IPS-11a (cell line): ENCODE measurements around the gene SSTR5.
"Not testable (repeated sequence)": the region's sequence is repeated elsewhere in the genome, so short reads cannot be mapped to it uniquely, and the experiment has no call there.

Experiments used
- H3K4me3 ChIP-seq: one replicate; pipeline ENCODE4 v1.5.1; 2013; ENCODE audit warnings: low read depth, low read length, control low read depth

SSTR5 gene

DNA sequence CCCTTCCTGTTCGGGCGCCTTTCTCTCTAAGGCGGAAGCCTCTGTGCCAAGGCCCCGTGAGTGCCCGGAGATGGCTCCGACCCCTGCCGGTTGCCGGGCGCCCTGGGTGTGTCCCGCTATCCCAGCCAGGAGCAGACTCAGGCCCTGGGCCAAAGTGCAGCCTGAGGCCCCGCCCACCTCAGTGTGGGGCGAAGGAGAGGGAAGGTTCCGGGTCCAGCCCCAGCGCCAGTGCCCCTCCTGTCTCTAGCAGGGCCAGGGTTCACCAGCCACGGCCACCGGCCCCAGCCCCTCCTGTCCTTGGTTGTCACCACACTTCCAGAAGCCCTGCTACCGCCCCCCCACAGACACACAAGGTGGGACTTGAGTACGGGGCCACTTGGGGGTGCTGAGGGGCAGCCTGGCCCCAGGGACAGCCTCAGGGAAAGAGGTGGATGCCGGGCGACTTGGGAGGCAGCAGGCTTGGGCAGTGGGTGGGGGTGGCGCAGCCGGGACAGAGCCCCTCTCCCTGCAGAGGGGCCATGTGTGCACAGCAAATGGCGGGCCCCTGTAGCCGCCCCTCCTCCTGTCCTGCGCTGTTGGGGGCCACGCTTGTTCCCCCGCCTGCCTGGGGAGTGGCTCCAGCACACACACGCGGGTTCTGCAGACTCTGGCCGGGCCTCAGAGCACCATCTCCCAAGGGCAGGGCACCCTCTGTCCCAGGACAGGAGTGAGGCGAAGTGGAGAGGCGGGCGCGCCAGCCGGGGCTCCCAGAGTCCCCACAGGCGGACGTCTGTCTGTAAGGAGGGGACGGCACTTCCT lies 17.5 kb downstream of the SSTR5 start:
- H3K4me3 ChIP-seq: no peak overlapping the region

DNA sequence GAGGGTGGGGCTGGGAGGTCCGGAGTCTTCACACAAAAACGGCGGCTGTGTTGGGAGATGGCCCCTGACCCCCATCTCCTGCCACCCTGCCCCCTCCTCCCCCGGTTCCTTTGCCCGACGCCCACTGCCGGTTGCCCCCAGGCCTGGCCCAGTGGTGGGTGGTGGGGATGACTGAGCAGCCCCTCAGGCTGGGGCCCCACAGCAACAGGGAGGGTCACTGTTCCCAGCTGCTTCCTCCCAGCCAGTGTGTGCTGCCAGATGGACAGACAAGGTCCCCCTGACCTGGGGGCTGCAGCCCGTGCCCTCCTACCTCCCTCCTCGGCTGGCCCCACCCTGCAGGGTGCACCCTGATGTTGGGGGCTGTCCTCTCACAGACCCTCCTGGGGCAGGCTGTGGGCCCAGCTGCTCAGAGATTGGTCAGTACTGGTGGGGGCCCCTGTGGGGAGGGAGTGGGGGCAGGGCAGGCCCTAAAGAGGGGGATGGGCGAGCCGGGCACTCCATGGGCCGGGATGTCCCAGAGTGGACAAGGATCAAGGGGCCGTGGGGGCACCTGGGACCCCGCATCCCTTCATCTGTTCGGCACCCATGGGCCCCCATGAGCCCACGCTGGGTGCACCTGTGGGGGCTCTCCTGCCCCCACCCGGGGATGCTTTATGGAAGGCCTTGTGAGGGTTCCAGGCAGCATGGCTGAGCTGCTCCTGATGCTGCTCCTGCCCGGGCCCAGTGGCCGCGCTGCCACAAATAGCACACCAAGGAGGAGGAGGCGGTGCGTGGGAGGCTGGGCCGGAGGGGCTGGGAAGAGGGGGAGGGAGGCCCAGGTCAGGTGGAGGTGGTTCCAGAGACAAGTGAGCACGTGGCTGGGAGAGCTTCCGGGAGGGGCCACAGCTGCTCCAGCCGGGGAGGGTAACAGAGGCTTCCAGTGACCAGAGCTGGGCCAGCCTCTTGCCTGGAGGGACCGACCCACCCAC lies 18.4 kb downstream of the SSTR5 start:
- no peak overlapping the region for H3K4me3 ChIP-seq

DNA sequence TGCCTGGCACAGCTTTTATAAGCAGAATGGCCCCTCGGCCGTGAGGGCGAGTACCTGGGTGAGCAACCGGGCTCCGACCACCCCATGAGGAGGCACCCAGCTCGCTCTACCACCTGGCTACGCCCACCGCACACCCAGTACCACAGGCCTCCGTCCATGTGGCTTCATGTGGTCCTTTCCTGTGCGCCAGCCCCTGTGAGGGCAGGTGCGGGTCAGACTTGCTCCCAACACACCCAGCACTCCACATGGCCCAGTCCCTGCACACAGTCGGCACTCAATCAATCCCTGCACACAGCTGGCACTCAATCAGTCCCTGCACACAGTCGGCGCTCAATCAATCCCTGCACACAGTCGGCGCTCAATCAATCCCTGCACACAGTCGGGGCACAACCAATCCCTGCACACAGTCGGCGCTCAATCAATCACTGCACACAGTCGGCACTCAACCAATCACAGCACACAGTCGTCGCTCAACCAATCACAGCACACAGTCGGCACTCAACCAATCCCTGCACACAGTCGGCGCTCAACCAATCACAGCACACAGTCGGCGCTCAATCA lies 19.5 kb downstream of the SSTR5 start:
- no peak overlapping the region for H3K4me3 ChIP-seq

DNA sequence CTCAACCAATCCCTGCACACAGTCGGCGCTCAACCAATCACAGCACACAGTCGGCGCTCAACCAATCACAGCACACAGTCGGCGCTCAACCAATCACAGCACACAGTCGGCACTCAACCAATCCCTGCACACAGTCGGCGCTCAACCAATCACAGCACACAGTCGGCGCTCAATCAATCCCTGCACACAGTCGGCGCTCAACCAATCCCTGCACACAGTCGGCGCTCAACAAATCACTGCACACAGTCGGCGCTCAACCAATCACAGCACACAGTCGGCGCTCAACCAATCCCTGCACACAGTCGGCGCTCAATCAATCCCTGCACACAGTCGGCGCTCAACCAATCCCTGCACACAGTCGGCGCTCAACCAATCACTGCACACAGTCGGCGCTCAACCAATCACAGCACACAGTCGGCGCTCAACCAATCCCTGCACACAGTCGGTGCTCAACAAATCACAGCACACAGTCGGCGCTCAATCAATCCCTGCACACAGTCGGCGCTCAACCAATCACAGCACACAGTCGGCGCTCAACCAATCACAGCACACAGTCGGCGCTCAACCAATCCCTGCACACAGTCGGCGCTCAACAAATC lies 20.2 kb downstream of the SSTR5 start:
- H3K4me3 ChIP-seq: not testable (repeated sequence)

DNA sequence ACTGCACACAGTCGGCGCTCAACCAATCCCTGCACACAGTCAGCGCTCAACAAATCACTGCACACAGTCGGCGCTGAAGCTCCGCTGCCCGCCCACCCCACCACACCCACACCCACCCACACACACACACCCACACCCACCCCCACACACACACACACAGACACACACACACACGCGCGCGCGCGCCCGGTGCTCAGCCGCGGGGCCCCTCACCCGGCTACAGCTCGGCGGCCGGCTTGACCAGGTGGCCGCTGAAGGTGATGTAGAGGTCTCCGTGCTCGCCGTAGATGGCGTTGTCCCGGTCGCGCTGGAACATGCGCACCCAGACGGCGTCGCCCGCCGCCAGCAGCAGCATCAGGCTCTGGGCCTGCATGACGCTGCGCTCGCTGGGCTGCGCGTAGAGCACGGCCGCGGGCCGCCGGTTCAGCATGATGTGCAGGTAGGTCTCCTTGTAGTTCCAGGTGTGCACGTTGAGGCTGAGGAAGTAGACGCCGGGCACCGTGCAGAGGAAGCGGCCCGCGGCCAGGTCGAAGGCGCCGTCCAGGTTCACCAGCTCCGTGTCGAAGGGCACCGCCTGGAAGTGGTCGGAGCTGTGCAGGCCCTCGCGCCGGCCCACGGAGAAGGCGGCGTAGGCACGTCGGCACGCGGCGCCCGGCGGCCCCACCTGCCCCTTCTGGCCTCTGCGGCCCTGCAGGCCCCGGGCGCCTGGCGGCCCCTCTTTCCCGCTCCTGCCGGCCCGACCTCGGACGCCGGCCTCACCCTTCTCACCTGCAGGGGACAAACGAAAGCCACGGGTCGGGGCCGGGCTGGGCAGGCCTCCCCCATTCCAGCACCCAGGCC lies 21.0 kb downstream of the SSTR5 start:
- no peak overlapping the region for H3K4me3 ChIP-seq

DNA sequence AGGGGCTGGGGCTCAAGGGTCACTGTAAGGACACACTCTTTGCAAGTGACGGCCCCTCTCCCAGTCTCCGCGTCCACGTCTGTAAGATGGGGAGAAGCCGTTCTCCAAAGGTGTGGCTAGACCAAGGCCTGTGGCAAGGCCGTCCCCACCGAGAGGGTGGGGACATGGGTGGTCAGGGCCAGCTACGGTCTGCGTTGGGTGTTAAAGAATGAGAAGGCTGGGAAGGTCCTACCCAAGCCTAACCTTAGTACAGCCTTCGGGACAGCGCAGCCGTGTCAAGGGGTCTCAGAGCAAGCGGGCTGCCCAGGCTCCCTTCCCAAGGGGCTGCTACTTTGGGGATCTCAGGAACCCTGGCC lies 21.6 kb downstream of the SSTR5 start:
- no peak overlapping the region for H3K4me3 ChIP-seq

DNA sequence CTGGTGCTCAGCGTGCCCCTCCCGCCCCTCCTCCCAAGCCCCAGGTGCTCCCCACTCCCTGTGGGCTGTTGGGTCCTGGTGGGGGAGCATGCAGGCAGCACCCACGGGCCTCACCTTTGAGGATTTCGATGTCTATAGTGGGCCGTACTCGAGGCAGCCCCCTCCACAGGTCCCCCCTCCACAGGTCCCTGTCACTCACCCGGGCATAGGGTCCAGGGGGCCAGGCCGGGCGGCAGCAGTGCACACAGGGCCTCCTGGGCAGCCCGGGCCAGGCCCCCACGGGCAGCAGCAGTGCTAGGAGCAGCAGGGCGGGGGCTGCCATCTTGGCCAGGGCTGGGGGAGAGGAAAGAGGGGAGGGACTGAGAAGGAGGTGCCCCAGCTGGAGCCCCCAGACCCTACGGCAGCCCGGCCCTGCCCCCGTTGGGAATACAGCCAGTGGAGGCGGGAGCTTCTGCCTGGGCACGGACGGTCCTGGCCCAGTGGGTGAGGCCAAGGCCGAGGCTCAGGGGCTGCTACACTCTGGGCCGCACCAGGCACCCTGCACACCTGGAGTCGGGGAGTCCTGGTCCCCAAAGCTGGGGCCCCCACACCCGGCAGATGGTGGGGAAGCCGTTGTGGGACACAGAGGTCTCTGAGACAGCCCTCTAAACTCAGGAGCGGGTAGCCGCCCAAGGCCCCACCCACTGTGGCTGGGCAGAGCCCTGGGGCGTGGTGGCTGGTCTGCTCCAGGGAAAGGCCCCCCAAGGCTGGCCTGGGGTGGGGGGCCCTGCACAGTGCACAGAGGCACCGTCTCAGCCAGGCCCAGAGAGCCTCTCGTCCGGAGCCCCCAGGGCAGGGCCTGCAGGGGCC lies 22.3 kb downstream of the SSTR5 start:
- no peak overlapping the region for H3K4me3 ChIP-seq

DNA sequence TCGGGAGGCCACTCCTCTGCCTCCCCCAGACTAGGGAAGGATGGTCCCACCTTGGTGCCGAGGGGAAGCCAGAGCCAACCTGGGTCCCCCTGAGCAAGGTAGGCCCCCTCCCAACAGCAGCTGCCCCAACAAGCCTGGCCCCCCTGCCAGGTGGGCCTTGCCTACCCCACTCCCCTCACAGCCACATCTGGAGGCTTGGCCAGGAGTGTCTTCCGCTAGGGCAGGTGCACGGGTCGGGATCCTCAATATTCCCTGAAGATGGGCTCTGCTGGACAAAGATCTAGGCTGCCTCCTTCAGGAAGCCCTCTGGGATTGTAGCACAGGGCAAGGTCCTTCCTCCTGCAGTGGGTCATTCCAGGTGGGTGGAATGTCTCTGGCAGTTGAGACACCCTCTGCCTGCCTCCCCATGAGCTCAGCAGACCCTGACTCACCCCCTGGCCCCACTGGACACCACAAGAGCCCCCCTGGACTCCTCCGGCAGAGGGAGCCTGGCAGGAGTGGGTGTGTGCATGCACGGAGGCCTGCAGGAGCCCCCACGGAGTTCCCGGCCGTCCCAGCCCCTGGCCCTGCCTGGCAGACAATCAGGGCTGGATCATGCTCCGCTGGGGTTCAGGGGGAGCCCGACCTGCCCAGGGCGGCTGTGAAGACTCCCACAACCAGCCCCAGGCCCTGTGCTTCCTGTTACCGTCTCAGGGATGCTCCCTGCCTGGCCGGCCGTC lies 23.1 kb downstream of the SSTR5 start:
- H3K4me3 ChIP-seq: no peak overlapping the region

DNA sequence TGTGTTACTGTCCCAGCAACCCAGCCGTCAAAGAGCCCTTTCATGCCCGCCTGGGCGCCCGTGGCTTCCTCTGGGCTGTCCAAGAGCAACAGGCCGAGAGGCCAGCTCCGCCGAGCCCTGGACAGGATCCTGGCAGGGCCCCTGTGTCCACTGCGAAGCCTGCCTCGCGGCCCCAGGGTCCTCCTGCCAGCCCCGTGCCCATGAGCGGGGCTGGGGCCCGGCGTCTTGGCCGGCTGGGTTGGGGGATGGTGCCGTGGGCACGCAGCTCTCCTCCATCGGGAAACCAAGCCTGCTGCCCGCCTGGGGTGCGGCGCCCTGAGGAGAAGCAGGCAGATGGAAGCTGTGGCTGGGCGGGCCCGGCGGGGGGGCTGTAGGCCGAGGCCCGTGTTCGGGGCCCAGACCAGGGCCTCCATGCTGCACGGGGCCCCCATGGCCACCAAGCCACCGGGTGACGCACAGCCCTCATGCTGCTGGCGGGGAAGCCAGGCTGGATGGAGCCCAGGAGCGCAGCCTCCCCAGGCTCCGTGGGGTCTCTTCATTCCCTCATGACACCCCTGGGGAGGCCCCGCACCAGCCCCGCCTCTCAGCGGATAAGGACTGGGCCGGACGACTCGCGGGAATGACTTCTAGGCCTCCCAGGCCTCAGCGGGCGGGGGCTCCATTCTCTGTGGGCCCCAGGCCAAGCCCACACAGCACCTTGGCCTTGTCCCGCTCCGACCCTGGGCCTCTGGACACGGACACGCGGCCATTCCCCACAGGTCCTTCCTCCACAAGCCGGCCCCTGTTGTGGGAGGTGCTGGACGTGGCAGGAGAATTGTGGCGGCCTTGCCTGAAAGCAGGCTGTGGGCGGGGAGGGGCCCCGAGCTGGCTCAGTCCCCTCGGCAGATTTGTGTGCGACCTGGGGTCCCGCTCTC lies 23.9 kb downstream of the SSTR5 start, which contains the start of gene C1QTNF8:
TSS of gene C1QTNF8 (minus strand) at position 76 of the 914 bp plus-strand sequence. CDS start 1,322 bp downstream, outside the sequence.
- H3K4me3 ChIP-seq: no peak within 1 kb of the TSS

DNA sequence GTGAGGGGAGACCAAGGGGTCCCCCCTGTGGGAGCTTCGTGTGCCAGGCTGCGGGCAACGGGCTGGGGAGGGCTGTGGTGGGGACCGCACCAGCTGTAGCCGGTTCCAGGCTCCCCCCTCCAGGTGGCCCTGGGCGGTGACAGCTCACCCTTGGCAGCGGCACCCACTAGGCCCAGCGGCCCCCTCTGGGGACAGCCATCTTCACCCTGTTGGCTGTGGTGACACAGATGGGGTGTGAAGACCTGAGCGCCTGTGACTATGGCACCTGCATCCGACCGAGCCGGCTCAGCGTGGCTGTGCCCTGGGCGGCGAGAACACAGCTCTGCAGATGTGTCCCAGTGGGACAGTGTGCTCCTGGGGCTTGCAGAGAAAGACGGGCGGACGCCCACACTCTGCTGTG lies 24.6 kb downstream of the SSTR5 start:
- H3K4me3 ChIP-seq: no peak overlapping the region

DNA sequence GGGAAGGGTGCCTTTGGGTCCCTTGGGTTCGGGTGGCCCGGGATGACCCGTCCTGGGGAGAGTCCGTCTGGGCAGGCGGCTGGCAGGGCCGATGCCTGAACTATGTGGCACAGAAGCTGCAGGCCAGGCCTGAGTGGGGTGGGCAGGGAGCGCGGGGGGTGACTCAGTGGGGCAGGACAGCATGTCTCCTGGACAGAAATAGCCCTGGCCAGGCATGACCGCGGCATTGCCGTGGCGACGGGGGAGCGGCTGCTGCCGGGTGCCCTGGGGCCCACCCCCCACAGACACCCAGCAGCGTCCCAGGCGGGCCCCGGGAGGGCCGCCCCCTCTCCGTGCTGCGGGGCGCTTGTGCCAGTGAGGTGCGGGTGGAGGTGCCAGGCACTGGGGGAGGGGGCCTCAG lies 25.3 kb downstream of the SSTR5 start:
- H3K4me3 ChIP-seq: no peak overlapping the region

DNA sequence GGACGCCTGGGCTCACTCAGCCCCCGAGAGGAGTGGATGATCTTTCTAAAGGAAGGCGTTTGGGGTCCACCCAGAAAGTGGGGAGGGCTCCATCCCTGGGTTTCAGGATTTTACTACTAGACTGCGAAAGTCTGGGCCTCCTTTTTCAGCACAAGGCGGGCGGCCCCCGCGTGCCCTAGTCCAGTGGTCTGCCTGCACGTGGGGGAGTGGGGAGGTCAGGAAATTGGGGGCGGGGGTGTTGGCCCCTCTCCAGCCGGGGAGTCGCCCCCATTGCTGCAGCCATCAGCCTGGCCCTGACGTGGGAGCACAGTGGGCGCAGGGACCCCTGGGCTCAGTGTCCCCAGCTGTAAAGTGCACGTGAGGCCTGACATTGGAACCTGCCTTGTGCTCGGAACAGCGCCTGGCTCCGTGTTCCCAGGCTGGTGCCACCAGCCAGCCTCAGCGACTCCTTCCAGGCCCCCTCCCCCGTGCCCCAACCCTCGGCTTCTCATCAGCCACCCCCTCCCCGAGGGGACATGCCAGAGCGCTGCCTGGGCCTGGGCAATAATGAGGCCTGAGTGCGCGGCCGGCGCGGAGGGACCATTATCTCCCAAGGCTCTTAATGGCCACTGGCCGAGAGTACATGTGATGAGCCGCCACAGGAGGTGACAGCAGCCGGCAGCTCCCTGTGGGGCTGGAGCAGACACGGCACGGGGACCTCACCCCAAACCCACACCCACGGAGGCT lies 25.9 kb downstream of the SSTR5 start:
- H3K4me3 ChIP-seq: no peak overlapping the region

DNA sequence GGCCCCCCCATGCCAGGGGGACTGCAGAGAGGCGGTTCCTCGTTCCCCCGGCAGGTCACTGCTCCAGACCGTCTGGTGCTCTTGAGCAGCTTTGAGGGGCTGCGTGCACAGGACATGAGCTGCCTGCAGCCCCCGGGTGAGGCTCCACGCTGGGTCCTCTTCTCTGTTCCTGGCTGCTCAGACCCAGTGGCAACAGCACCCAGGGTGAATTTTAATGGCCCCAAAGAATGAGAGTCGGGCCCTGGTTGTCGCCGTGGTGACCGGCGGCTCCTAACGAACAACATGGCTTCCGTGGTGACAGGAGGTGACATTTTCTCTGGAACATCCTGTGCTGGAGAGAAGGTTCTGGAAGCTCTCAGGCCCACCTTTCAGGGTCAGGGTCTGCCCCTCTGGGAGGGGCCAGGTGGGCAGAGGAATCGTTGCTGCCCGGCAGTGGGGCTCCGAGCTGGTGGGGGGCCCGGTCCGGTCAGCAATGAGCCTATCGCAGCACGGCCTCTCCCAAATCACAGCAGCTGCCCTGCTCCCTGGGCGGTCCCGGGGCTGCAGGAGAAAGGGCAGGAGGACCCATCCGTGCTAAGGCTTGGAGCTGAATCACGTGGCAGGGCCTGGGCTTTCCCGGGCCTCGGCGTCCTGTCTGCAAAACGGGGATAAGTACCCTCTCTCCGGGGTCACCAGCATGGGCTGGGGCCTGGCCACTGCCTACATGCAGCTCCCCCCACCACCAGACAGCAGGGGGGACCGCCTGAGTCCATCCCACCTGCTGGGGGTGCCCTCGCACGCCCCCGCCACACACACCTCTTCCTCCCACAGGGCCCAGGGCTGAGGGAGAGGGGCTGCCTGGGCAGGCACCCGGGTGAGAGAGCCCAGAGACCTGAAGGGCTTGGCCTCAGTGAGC lies 26.9 kb downstream of the SSTR5 start:
- H3K4me3 ChIP-seq: no peak overlapping the region

DNA sequence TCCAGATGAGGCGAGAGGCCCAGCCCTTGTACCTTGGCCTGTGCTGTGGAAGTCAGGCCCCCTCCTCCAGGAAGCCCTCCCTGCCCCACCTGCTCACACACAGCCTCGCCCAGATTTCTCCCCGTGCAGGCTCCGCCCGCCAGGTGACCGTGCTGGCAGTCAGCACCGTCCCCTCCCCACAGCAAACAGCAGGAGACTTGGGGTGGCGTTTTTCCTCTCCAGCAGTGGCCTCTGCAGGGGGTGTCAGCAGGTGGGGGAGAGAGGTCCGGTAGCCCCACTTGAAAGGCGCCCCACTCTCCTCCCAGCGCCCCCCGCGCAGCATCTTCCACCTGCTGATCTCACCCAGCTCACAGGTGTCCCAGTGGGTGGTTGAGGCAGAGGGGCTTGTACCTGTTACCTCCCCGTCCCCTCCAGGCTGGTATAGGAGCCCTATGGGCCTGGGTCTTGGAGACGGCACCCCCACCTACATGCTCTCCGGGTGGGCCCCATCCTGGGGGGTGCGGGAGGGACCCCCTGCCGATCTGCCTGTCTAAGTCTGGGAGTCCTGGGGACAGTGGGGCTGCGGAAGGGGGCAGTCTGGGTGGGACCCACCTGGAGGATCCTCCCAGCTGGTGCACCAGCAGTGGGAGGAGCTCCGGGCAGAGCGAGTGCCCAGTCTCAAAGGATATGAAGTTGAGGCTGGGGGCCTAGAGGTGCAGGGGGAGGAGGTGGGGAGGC lies 27.7 kb downstream of the SSTR5 start:
- no peak overlapping the region for H3K4me3 ChIP-seq

DNA sequence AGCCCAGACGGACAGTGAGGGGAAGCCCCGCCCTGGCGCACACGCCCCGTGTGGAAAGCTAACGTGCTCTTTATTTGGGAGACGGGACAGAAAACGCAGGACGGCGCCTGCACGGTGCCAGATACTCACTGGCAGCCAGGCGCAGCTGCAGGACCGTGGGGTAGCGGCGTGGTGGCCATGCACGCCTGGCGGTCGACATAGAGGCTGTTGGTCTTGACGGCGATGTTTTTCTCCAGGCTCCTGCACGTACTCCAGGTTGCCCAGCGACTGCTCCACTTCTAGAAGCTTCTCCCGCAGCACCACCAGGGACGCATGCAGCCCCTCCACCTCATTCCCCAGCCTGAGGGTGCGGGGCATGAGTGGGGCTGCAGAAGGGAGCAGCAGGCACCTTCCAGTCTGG lies 28.6 kb downstream of the SSTR5 start:
- H3K4me3 ChIP-seq: no peak overlapping the region
